ENCODE measurements around the gene MAPRE2.
"Not testable (repeated sequence)": the region's sequence is repeated elsewhere in the genome, so short reads cannot be mapped to it uniquely, and the experiment has no call there.

Gene MAPRE2

GRCh38 chr18:35087726-35088125 is 46.5 kb downstream of the MAPRE2 start:
- in situ Hi-C loops (cut with MboI; ENCODE audit: low sequenced_read_pairs): no loop called here

GRCh38 chr18:35088921-35089320 is 47.7 kb downstream of the MAPRE2 start:
- in situ Hi-C loops (cut with MboI; ENCODE audit: low sequenced_read_pairs): no loop called here

GRCh38 chr18:35089382-35089781 is 48.2 kb downstream of the MAPRE2 start:
- in situ Hi-C loops (cut with MboI; ENCODE audit: low sequenced_read_pairs): no loop called here

GRCh38 chr18:35089891-35090550 is 48.8 kb downstream of the MAPRE2 start:
- in situ Hi-C loops (cut with MboI; ENCODE audit: low sequenced_read_pairs): no loop called here

- in situ Hi-C loops (cut with MboI; ENCODE audit: low sequenced_read_pairs): no loop called here
Observed at GRCh38 chr18:35091841-35092240, 50.6 kb downstream of the MAPRE2 start.

GRCh38 chr18:35095983-35096676 is 54.9 kb downstream of the MAPRE2 start:
- in situ Hi-C loops (cut with MboI; ENCODE audit: low sequenced_read_pairs): no loop called here

GRCh38 chr18:35096677-35097011 is 55.4 kb downstream of the MAPRE2 start:
- in situ Hi-C loops (cut with MboI; ENCODE audit: low sequenced_read_pairs): no loop called here

GRCh38 chr18:35097195-35097594 is 56.0 kb downstream of the MAPRE2 start:
- in situ Hi-C loops (cut with MboI; ENCODE audit: low sequenced_read_pairs): no loop called here

- in situ Hi-C loops (cut with MboI; ENCODE audit: low sequenced_read_pairs): no loop called here
Observed at GRCh38 chr18:35097763-35098162, 56.5 kb downstream of the MAPRE2 start.

GRCh38 chr18:35099911-35100310 is 58.7 kb downstream of the MAPRE2 start:
- in situ Hi-C loops (cut with MboI; ENCODE audit: low sequenced_read_pairs): no loop called here

GRCh38 chr18:35104391-35105051 is 63.3 kb downstream of the MAPRE2 start:
- in situ Hi-C loops (cut with MboI; ENCODE audit: low sequenced_read_pairs): no loop called here

GRCh38 chr18:35106013-35106844 is 65.0 kb downstream of the MAPRE2 start:
- in situ Hi-C loops (cut with MboI; ENCODE audit: low sequenced_read_pairs): no loop called here

GRCh38 chr18:35106845-35107148 is 65.6 kb downstream of the MAPRE2 start:
- in situ Hi-C loops (cut with MboI; ENCODE audit: low sequenced_read_pairs): no loop called here

GRCh38 chr18:35107216-35107615 is 66.0 kb downstream of the MAPRE2 start:
- in situ Hi-C loops (cut with MboI; ENCODE audit: low sequenced_read_pairs): no loop called here

GRCh38 chr18:35108088-35108487 is 66.9 kb downstream of the MAPRE2 start:
- in situ Hi-C loops (cut with MboI; ENCODE audit: low sequenced_read_pairs): not testable (repeated sequence)

GRCh38 chr18:35110059-35110458 is 68.8 kb downstream of the MAPRE2 start:
- in situ Hi-C loops (cut with MboI; ENCODE audit: low sequenced_read_pairs): no loop called here

GRCh38 chr18:35110554-35111485 is 69.6 kb downstream of the MAPRE2 start:
- in situ Hi-C loops (cut with MboI; ENCODE audit: low sequenced_read_pairs): no loop called here

GRCh38 chr18:35112696-35113095 is 71.5 kb downstream of the MAPRE2 start:
- in situ Hi-C loops (cut with MboI; ENCODE audit: low sequenced_read_pairs): no loop called here

- in situ Hi-C loops (cut with MboI; ENCODE audit: low sequenced_read_pairs): no loop called here
Observed at GRCh38 chr18:35114305-35114704, 73.1 kb downstream of the MAPRE2 start.

- in situ Hi-C loops (cut with MboI; ENCODE audit: low sequenced_read_pairs): no loop called here
Observed at GRCh38 chr18:35116784-35117318, 75.6 kb downstream of the MAPRE2 start.

All from HL-60/S4 (cell line).